Neural crest cell (in vitro differentiated cells): ENCODE measurements around the gene OR52B2. TPM values are rescaled to one million over a fixed set of nuclear protein-coding genes. Genes with fewer than 3 reads are reported as not detected.

Experiments used
- DNase-seq: peaks from one replicate; pipeline ENCODE4 v3.0.0; 2021; ENCODE audit warnings: low read depth, mixed read lengths, low spot score
- H3K27ac Mint-ChIP-seq: one replicate; pipeline ENCODE4 v1.8.0; 2021; ENCODE audit warnings: mild to moderate bottlenecking, mixed read lengths; ENCODE audit not compliant: unreplicated experiment
- H3K27me3 Mint-ChIP-seq: 2 replicates; pipeline ENCODE4 v1.8.0; 2021; ENCODE audit warnings: low read depth, mild to moderate bottlenecking, mixed read lengths
- H3K36me3 Mint-ChIP-seq: 2 replicates; pipeline ENCODE4 v1.8.0; 2021; ENCODE audit warnings: low read depth, mild to moderate bottlenecking, mixed read lengths
- H3K4me1 Mint-ChIP-seq: 2 replicates; pipeline ENCODE4 v1.8.0; 2021; ENCODE audit warnings: mixed read lengths
- H3K4me3 Mint-ChIP-seq: one replicate; pipeline ENCODE4 v1.8.0; 2021; ENCODE audit warnings: mild to moderate bottlenecking, mixed read lengths
- H3K9me3 Mint-ChIP-seq: 2 replicates; pipeline ENCODE4 v1.8.0; 2021; ENCODE audit warnings: mixed read lengths
- CTCF ChIP-seq: fragments of 200-600 bp; sonication (generic); conservative IDR thresholded peaks from 2 replicates; pipeline ENCODE4 v1.5.0; 2021; ENCODE audit warnings: antibody characterized with exemption, mild to moderate bottlenecking
- total RNA-seq: library from RNA; stranded (reverse); gene quantifications from 2 replicates; pipeline ENCODE4 v1.2.1, GENCODE V29; 2021

Gene OR52B2
- total RNA-seq, 1 donor from 2014 or later = not detected

- Mint-ChIP-seq H3K4me1 (no peaks in the 10 kb centered on the region), H3K36me3 (peaks cover 5% of the 10 kb centered on the region), H3K27ac (no peak overlapping the region), H3K9me3 (no peaks in the 10 kb centered on the region), H3K4me3 (no peak overlapping the region), H3K27me3 (no peaks in the 10 kb centered on the region)
- no peak for TF ChIP-seq CTCF
- no peak for DNase-seq
Measured at GRCh38 chr11:6210274-6210955, 40.3 kb upstream of the OR52B2 start.

- no peaks in the 10 kb centered on the region for H3K9me3 Mint-ChIP-seq
- no peaks in the 10 kb centered on the region for H3K27me3 Mint-ChIP-seq
- H3K4me3 Mint-ChIP-seq = no peak overlapping the region
- no peak for DNase-seq
- no peak for TF ChIP-seq CTCF
- peaks cover 5% of the 10 kb centered on the region for H3K36me3 Mint-ChIP-seq
- no peak overlapping the region for H3K27ac Mint-ChIP-seq
- no peaks in the 10 kb centered on the region for H3K4me1 Mint-ChIP-seq
Measured at GRCh38 chr11:6209801-6210200, 39.7 kb upstream of the OR52B2 start.

DNA sequence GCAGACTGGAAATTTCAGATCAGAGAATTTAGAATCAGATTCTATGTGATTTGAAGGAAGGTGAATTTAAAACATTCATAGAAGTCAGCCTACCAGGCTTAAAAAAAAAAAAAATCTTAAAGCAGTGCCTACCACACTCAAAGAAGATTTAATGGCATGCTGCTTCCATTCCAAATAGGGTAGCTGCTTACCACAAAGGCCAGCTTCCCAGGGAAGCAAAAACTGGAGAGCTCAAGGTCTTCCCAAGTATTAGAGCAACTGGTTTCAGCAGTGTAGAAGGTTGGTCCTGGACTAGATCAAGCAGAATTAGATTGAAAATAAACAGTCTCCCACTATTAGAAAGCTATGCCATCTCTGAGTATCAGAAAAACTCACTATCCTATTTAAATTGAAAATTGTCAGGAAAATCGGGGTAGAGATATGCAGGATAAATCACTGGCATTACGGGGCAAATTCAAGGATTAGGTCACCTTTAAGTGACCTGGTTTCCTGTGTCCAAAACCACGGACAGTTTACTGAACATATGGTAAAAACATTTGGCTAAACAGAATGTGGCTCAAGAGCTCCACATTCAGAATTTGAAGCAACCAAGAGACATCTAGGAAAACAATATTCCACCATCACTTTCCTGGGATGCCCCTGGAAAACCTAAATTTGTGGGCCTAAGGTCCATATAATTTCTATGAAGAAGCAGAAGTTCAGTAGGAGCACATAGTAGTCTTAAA, 36.5 kb upstream of the OR52B2 start:
- Mint-ChIP-seq H3K9me3 (no peaks in the 10 kb centered on the region), H3K36me3 (peaks cover 8% of the 10 kb centered on the region), H3K4me1 (no peaks in the 10 kb centered on the region), H3K4me3 (no peak overlapping the region), H3K27ac (no peak overlapping the region), H3K27me3 (no peaks in the 10 kb centered on the region)
- no peak for DNase-seq
- no peak for TF ChIP-seq CTCF

GRCh38 chr11:6205366-6205765, 35.2 kb upstream of the OR52B2 start, which contains the start of gene C11orf42:
Gene C11orf42, plus strand, starts transcription at chr11:6205557. Its CDS starts 59 bp downstream, at chr11:6205616.
- H3K27me3 Mint-ChIP-seq = no peaks in the 10 kb centered on the region

DNA sequence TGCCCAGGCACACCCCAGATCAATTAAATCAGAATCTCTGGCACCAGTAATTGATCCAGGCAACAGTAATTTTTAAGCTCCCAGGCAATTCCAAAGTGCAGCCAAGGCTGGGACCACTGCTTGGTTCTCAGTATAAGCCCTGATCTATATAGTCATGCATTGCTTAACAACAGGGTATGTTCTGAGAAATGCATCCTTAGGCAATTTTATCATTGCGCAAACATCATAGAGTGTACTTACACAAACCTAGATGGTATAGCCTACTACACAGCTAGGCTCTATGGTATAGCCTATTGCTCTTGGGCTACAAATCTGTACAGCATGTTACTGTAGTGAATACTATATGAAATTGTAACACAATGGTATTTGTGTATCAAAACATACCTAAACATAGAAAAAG, 34.6 kb upstream of the OR52B2 start:
- Mint-ChIP-seq H3K4me1 (peaks cover 6% of the 10 kb centered on the region), H3K9me3 (no peaks in the 10 kb centered on the region), H3K36me3 (peaks cover 8% of the 10 kb centered on the region), H3K4me3 (no peak overlapping the region), H3K27me3 (no peaks in the 10 kb centered on the region), H3K27ac (no peak overlapping the region)
- TF ChIP-seq CTCF = no peak
- no peak for DNase-seq

More at GRCh38 chr11:6205366-6205765, 35.2 kb upstream of the OR52B2 start, which contains the start of gene C11orf42:
- H3K4me1 Mint-ChIP-seq = peaks cover 6% of the 10 kb centered on the region
- peaks cover 8% of the 10 kb centered on the region for H3K36me3 Mint-ChIP-seq
- TF ChIP-seq CTCF = no peak
- no peak for DNase-seq
- H3K27ac Mint-ChIP-seq = no peak within 1 kb of the TSS
- no peak within 1 kb of the TSS for H3K4me3 Mint-ChIP-seq
- no peaks in the 10 kb centered on the region for H3K9me3 Mint-ChIP-seq
